ENCODE results near the gene MRPL24. TPM values are rescaled to one million over a fixed set of nuclear protein-coding genes. Genes with fewer than 3 reads are reported as not detected.

Gene MRPL24
- 170 and 246 TPM in 2 replicates for polyA plus RNA-seq (2011; rRNA removed)
- 174 and 183 TPM in 2 replicates for polyA plus RNA-seq (2012; cell fraction: cytosol; rRNA removed)
- 74.5 and 122 TPM in 2 replicates for polyA plus RNA-seq (2012; cell fraction: nucleus; rRNA removed)
- polyA plus RNA-seq (2017; fragmentation: RNase III; extraction: RNeasy Plus Mini Kit Qiagen cat#74134 plus additional on column Dnase treatment) = 195 to 207 TPM (median 198 TPM) in 3 replicates
- polyA minus RNA-seq (2011; rRNA and poly(A)+ RNA removed) = 53.9 and 86.1 TPM in 2 replicates

- peak; percentile 92 to 93 for ATAC-seq
- peak; percentile 98 for FAIRE-seq
- Histone ChIP-seq H3K4me3 (peak within 1 kb of the TSS; percentile 66), H3K4me2 (peak within 1 kb of the TSS; percentile 76), H3K9me3 (no peaks in the 10 kb centered on the region), H3K4me1 (peaks cover 30% of the 10 kb centered on the region), H3K27ac (peak within 1 kb of the TSS; percentile 88 to 94)
- 2% methylated on average over 38 of the region's 38 CpGs for WGBS (ENCODE audit: missing lambda C conversion rate)
- POLR2A ChIA-PET = interaction anchor here (1.0 to 3.5 kb wide), 7 partner anchors 10 to 119 kb away, joined by 4 to 90 read pairs (median 21); partner anchors contain the start of genes HDGF, ISG20L2, METTL25B and PRCC
- CTCF ChIA-PET = interaction anchor here (1.0 to 10.5 kb wide), 8 partner anchors 11 to 150 kb away, joined by 3 to 130 read pairs (median 4); partner anchors contain the start of genes ISG20L2, METTL25B and PRCC
- peak; percentile 97 to 100 for DNase-seq (ENCODE audit: low read depth in 1 of 2, low spot score in 1 of 2)
- peak; percentile 87 for TF ChIP-seq POLR2AphosphoS2 (conservative IDR thresholded peaks at IDR 0.05; ENCODE audit: low read length)
- TF ChIP-seq HES2 (IDR thresholded peaks at IDR 0.05) = no peak
- no peak for TF ChIP-seq HOXA7 (CRISPR knock-in tag; IDR thresholded peaks at IDR 0.05)
- no peak for TF ChIP-seq KDM5A (IDR thresholded peaks at IDR 0.05)
- no peak for TF ChIP-seq HDAC2 (IDR thresholded peaks at IDR 0.05)
- no peak for TF ChIP-seq NR3C1 (IDR thresholded peaks at IDR 0.05)
- TF ChIP-seq REST (IDR thresholded peaks at IDR 0.05) = no peak; the same call in 1 of the 2 replicates
- TF ChIP-seq CTCF (IDR thresholded peaks at IDR 0.05) = no peak
- no peak for TF ChIP-seq SREBF2 (IDR thresholded peaks at IDR 0.05)
- TF ChIP-seq SMC3 (IDR thresholded peaks at IDR 0.05) = no peak; the same call in 2 of the 3 replicates
- no peak for TF ChIP-seq HEYL (CRISPR knock-in tag; IDR thresholded peaks at IDR 0.05)
- no peak for TF ChIP-seq ESRRA (IDR thresholded peaks at IDR 0.05; ENCODE audit: borderline replicate concordance, low read length)
- TF ChIP-seq BCL3 (IDR thresholded peaks at IDR 0.05) = no peak
- no peak for TF ChIP-seq RFX5 (IDR thresholded peaks at IDR 0.05)
- TF ChIP-seq CEBPB (IDR thresholded peaks at IDR 0.05) = no peak
- TF ChIP-seq KDM1A (IDR thresholded peaks at IDR 0.05; ENCODE audit: low read depth) = no peak
- peak; percentile 90 for TF ChIP-seq E2F6 (IDR thresholded peaks at IDR 0.05; ENCODE audit: borderline replicate concordance, low read depth)
- TF ChIP-seq EHMT2 (IDR thresholded peaks at IDR 0.05; ENCODE audit: low read depth) = no peak
- no peak for TF ChIP-seq TFCP2L1 (CRISPR knock-in tag; IDR thresholded peaks at IDR 0.05)
- peak; percentile 61; the same call in 1 of the 2 replicates for TF ChIP-seq EHF (CRISPR knock-in tag; IDR thresholded peaks at IDR 0.05)
- TF ChIP-seq FOSB (CRISPR knock-in tag; IDR thresholded peaks at IDR 0.05) = no peak
- no peak for TF ChIP-seq NPAS2 (CRISPR knock-in tag; IDR thresholded peaks at IDR 0.05; ENCODE audit: borderline replicate concordance)
- no peak for TF ChIP-seq CBX8 (IDR thresholded peaks at IDR 0.05)
- no peak for TF ChIP-seq ZNF302 (CRISPR knock-in tag; IDR thresholded peaks at IDR 0.05)
- no peak for TF ChIP-seq RCOR1 (IDR thresholded peaks at IDR 0.05; ENCODE audit: low read depth, low read length)
- TF ChIP-seq JUN (IDR thresholded peaks at IDR 0.05) = peak; percentile 90 to 95
- TF ChIP-seq FOSL2 (IDR thresholded peaks at IDR 0.05) = no peak
- TF ChIP-seq FOSL2 (CRISPR knock-in tag; IDR thresholded peaks at IDR 0.05) = no peak
- no peak for TF ChIP-seq FOXS1 (CRISPR knock-in tag; IDR thresholded peaks at IDR 0.05)
- TF ChIP-seq ZFP36 (IDR thresholded peaks at IDR 0.05; ENCODE audit: borderline replicate concordance, partially characterized antibody) = no peak
- TF ChIP-seq RARB (CRISPR knock-in tag; IDR thresholded peaks at IDR 0.05) = no peak
- TF ChIP-seq CHD4 (IDR thresholded peaks at IDR 0.05; ENCODE audit: borderline replicate concordance) = no peak
- 0 out of 2 replicates have a peak, but pooled peaks have one; percentile 35 for TF ChIP-seq RNF2 (IDR thresholded peaks at IDR 0.05; ENCODE audit: borderline replicate concordance, low read depth)
- TF ChIP-seq MAFK (IDR thresholded peaks at IDR 0.05; ENCODE audit: partially characterized antibody) = no peak
These were observed at the start of gene MRPL24 for GRCh38 chr1:156740741-156741480. Gene MRPL24 (minus strand): TSS chr1:156741088. CDS start chr1:156738704, 2,384 bp downstream.

Data from A549 (cell line).